Karpas-422 (cell line): ENCODE measurements around the gene ARF4. TPM values are rescaled to one million over a fixed set of nuclear protein-coding genes. Genes with fewer than 3 reads are reported as not detected.

Experiments
- DNase-seq: peaks from one replicate; pipeline ENCODE4 v3.0.0-alpha.2; 2015
- H2AFZ ChIP-seq: fragments of 200-600 bp; sonication (generic); 2 replicates; pipeline ENCODE4 v1.6.1; 2014; ENCODE audit warnings: antibody characterized with exemption, low read length, mixed read lengths
- H3K27ac ChIP-seq: fragments of 200-600 bp; sonication (generic); 2 replicates; pipeline ENCODE4 v1.5.1; 2014; ENCODE audit warnings: mild to moderate bottlenecking, low read length, moderate library complexity
- H3K27me3 ChIP-seq: fragments of 200-600 bp; sonication (generic); 2 replicates; pipeline ENCODE4 v1.6.1; 2014; ENCODE audit warnings: low read length, mixed read lengths
- H3K36me3 ChIP-seq: fragments of 200-600 bp; sonication (generic); 2 replicates; pipeline ENCODE4 v1.6.1; 2014; ENCODE audit warnings: low read length, mixed read lengths; ENCODE audit not compliant: insufficient read depth
- H3K4me1 ChIP-seq: fragments of 200-600 bp; sonication (generic); 2 replicates; pipeline ENCODE4 v1.6.1; 2014; ENCODE audit warnings: mild to moderate bottlenecking, low read length, mixed read lengths
- H3K4me2 ChIP-seq: fragments of 200-600 bp; sonication (generic); 2 replicates; pipeline ENCODE4 v1.6.1; 2014; ENCODE audit warnings: low read length, low read depth, mild to moderate bottlenecking; ENCODE audit not compliant: poor library complexity, severe bottlenecking
- H3K4me3 ChIP-seq: fragments of 200-600 bp; sonication (generic); 2 replicates; pipeline ENCODE4 v1.5.1; 2014; ENCODE audit warnings: mild to moderate bottlenecking, antibody characterized with exemption, low read length, mixed read lengths
- H3K79me2 ChIP-seq: fragments of 200-600 bp; sonication (generic); 2 replicates; pipeline ENCODE4 v1.6.1; 2014; ENCODE audit warnings: mild to moderate bottlenecking, low read length, mixed read lengths
- H3K9ac ChIP-seq: fragments of 200-600 bp; sonication (generic); 2 replicates; pipeline ENCODE4 v1.6.0; 2014; ENCODE audit warnings: low read length
- H3K9me2 ChIP-seq: fragments of 200-600 bp; sonication (generic), shearing (Covaris generic); replicated peaks from 2 replicates; pipeline ENCODE4 v1.6.0; 2014; ENCODE audit warnings: mild to moderate bottlenecking, low read length, moderate library complexity; ENCODE audit not compliant: insufficient read depth
- H3K9me3 ChIP-seq: fragments of 300-700, 200-600 bp; sonication (generic); 2 replicates; pipeline ENCODE4 v1.6.1; 2014; ENCODE audit warnings: low read length, mixed read lengths
- H4K20me1 ChIP-seq: fragments of 200-600 bp; sonication (generic); 2 replicates; pipeline ENCODE4 v1.6.1; 2014; ENCODE audit warnings: mild to moderate bottlenecking, antibody characterized with exemption, low read length, low read depth; ENCODE audit not compliant: insufficient read depth
- total RNA-seq: library from RNA; depleted of rRNA; stranded (reverse); fragments of >200 nt; shearing (Covaris generic); gene quantifications from 2 replicates; pipeline ENCODE4 v1.2.3, GENCODE V29; 2014; ENCODE audit warnings: low replicate concordance

Gene ARF4
- total RNA-seq, 1 experiment from 2014 or later: 69.7 TPM

DNA sequence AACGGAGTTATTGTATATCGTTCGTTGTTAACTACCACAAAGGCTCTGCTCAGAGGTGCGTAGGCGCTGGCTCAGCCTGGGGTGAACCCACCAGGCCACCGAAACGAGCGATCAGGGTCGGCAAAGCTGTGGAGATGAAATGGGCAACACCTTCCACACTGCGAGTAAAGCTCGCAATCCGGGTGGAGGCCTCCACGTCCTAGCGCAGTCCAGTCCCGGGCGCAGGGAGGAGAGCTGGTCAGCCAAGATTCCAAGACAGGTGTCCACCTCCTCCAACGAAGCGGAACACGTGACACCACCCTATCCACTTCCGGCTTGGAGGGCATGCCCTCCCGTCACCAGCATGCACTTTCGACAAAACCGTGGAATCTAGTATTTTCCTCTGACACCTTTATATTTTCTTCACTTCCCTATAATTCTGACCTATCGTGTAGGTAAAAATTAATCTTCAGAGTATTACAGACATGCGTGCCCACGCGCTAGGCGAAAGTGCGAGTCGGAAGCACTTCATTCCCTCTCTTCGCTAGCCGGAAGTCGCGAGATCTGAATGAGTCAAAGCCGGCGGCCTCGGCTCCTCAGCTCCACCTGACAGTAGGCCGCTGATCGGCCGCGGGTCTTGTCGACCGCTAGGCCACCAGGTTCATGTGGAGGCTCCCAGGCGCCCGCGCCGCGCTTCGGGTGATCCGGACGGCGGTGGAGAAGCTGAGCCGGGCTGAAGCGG lies 41.2 kb downstream of the ARF4 start, which contains the start of gene PDE12:
TSS of gene PDE12 (plus strand) at position 537 of the 721 bp plus-strand sequence. CDS start at position 643, 106 bp downstream.
- H3K36me3 ChIP-seq: peaks cover 17% of the 10 kb centered on the region
- peaks cover 60% of the 10 kb centered on the region for H3K79me2 ChIP-seq
- peak within 1 kb of the TSS; percentile 87 for H3K4me3 ChIP-seq
- no peaks in the 10 kb centered on the region for H3K27me3 ChIP-seq
- no peaks in the 10 kb centered on the region for H3K9me3 ChIP-seq
- DNase-seq: peak; percentile 94
- no peaks in the 10 kb centered on the region for H3K9me2 ChIP-seq
- peaks cover 15% of the 10 kb centered on the region; the same call in 1 of the 2 replicates for H4K20me1 ChIP-seq
- peak within 1 kb of the TSS; percentile 73 for H3K27ac ChIP-seq
- H3K4me1 ChIP-seq: peaks cover 36% of the 10 kb centered on the region
- peak within 1 kb of the TSS; percentile 97 for H3K4me2 ChIP-seq
- H2AFZ ChIP-seq: peak within 1 kb of the TSS; percentile 79
- peak within 1 kb of the TSS; percentile 92 for H3K9ac ChIP-seq

DNA sequence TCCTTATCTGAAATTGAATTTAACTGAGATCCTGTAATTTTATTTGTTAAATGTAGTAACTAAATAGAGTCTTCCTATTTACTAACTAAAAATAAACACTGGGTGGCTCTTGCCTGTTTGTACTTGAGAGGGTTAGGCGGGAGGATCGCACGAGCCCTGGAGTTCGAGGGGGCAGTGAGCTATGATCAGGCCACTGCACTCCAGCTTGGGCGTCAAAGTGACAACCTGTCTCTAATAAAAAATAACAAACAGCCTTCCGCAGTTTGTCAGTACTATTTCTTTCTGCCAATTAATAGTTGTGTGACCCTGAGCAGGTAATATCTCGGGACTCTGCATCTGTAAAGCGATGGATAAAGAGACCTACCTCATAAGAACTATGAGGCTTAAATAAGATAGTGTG lies 41.8 kb downstream of the ARF4 start:
- Histone ChIP-seq H3K9me2 (no peaks in the 10 kb centered on the region), H4K20me1 (peaks cover 15% of the 10 kb centered on the region; the same call in 1 of the 2 replicates), H3K79me2 (peaks cover 55% of the 10 kb centered on the region), H3K4me2 (peak overlapping the region; percentile 97), H3K9ac (peak overlapping the region; percentile 92), H3K27ac (peak overlapping the region; percentile 73), H3K4me1 (peaks cover 30% of the 10 kb centered on the region), H3K36me3 (peaks cover 12% of the 10 kb centered on the region), H3K4me3 (peak overlapping the region; percentile 87), H3K27me3 (no peaks in the 10 kb centered on the region), H3K9me3 (no peaks in the 10 kb centered on the region), H2AFZ (peak overlapping the region; percentile 79; the same call in 1 of the 2 replicates)
- peak; percentile 60 for DNase-seq

DNA sequence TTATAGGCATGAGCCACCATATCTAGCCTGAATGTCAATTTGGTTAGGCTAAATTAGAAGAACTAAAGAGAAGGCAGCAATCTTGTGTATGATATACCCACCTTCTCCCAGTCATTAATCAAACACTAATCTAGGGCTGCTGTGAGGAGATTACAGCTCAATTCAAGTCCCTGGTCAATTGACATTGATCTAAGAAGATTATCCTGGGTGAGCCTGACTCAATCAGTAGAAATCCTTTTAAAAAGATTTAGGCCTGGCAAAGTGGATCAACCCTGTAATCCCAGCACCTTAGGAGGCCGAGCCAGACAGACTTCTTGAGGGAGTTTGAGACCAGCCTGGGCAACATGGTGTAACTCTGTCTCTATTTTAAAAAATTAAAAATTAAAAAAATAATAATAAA lies 50.5 kb downstream of the ARF4 start:
- no peaks in the 10 kb centered on the region for H3K9me2 ChIP-seq
- no peaks in the 10 kb centered on the region for H4K20me1 ChIP-seq
- H2AFZ ChIP-seq: no peak overlapping the region
- peaks cover 17% of the 10 kb centered on the region for H3K4me1 ChIP-seq
- no peak overlapping the region for H3K4me2 ChIP-seq
- H3K27ac ChIP-seq: no peak overlapping the region
- no peaks in the 10 kb centered on the region for H3K27me3 ChIP-seq
- H3K4me3 ChIP-seq: no peak overlapping the region
- H3K9me3 ChIP-seq: no peaks in the 10 kb centered on the region
- no peaks in the 10 kb centered on the region for H3K36me3 ChIP-seq
- no peak overlapping the region for H3K9ac ChIP-seq
- no peak for DNase-seq
- no peaks in the 10 kb centered on the region for H3K79me2 ChIP-seq

DNA sequence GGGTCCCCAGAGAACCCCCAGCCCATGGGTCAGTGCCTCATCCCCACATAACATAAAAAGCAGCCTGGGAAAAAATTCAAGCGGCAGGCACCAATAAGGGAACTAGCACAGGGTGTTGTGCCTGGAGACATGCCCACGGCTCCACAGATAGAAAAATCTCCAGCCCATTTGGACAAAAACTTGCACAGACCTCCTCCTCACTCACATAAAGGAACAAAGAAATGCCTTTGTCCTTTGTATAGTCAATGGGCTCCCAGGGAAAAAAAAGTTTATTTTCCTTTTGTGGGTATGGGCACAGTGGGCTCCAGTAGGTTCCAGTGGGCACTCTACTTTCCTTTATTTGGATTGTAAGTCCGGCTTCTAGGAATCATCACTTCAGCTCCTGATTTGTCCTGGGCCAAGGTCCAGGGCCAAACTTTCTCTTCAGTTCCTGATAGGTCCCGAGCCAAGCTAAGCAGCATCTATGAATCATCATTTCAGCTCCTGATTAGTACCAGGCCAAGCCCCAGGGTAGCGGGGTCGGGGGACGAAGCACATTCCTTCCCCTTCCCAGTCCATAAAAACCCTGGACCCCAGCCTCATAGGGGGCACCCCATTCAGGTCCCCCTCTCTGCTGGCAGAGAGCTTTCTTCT lies 51.4 kb downstream of the ARF4 start:
- H3K9ac ChIP-seq: no peak overlapping the region
- H4K20me1 ChIP-seq: no peaks in the 10 kb centered on the region
- no peak overlapping the region for H2AFZ ChIP-seq
- no peaks in the 10 kb centered on the region for H3K36me3 ChIP-seq
- no peaks in the 10 kb centered on the region for H3K9me2 ChIP-seq
- no peak for DNase-seq
- no peaks in the 10 kb centered on the region for H3K79me2 ChIP-seq
- H3K9me3 ChIP-seq: no peaks in the 10 kb centered on the region
- H3K4me1 ChIP-seq: peaks cover 17% of the 10 kb centered on the region
- H3K4me3 ChIP-seq: no peak overlapping the region
- no peak overlapping the region for H3K4me2 ChIP-seq
- no peaks in the 10 kb centered on the region for H3K27me3 ChIP-seq
- no peak overlapping the region for H3K27ac ChIP-seq

DNA sequence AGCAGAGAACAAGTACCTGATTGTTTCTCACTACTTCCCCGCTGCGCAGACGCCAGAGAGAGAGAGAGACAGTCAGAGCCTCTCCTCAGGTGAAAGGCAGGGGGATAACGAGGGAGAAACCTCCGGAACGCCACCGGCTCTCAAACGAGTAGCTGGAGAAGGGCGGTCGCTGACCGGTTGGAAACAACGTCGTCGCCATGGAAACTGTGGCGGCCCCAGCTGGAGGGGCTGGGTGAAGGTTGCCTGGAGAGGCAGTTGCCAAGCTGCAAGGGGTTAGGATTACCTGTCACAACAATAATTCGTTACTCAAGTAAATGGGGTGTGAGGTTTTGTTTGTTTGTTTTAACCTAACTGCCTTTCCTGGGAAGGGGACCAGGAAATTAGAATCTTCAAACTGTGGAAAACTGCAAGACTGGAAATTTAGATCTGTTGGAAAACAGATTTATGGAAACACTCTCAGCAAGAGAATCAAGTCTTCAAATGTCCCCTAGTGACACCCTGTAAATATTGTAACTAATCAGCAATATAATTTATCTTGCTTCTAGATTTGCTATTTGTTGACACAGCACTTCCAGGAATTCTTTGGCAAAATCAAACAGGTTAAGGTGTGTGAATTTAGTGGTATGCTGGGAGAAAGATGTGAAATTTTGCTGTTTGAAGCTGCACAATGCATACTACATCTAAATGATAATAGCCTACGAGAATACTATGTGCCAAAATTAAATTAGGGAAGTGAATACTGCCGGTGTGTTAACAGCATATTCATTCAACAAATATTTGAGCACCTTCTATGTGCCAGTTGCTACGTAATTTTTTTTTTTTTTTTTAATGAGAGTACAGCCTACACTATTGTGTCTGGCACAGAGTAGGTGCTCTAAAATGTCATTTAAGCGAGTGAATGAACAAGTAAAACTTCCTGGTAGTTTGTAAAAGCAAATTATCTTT lies 52.7 kb downstream of the ARF4 start, which contains the start of gene DNAH12:
TSS of gene DNAH12 (minus strand) at position 164 of the 945 bp plus-strand sequence. CDS start 1,474 bp downstream, outside the sequence.
- Histone ChIP-seq H4K20me1 (no peaks in the 10 kb centered on the region), H3K27me3 (no peaks in the 10 kb centered on the region), H3K79me2 (no peaks in the 10 kb centered on the region), H3K9me3 (no peaks in the 10 kb centered on the region), H3K4me3 (no peak within 1 kb of the TSS), H3K9me2 (no peaks in the 10 kb centered on the region), H3K36me3 (no peaks in the 10 kb centered on the region), H3K4me1 (peaks cover 17% of the 10 kb centered on the region), H3K27ac (no peak within 1 kb of the TSS), H2AFZ (no peak within 1 kb of the TSS), H3K9ac (no peak within 1 kb of the TSS), H3K4me2 (peak within 1 kb of the TSS; percentile 2)
- peak; percentile 54 for DNase-seq

DNA sequence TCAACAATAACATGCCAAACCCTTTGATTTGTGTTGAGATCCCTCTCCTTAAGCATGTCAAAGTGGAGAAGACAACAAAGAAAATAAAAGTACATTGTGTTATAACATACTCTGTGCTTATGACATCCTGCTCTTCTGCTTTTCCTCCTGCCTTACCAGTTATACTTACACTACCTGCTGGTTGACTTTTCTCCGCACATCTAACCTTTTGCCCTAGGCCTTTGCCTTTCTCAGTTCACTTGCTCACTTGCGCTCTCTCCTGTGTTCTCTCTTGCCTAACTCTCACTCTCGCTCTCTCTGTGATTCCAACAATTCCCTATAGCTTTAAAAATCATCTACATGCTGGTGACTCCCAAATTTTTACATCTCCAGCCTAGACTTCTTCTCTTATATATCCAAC lies 58.7 kb downstream of the ARF4 start:
- no peaks in the 10 kb centered on the region for H3K36me3 ChIP-seq
- no peaks in the 10 kb centered on the region for H4K20me1 ChIP-seq
- H3K9me3 ChIP-seq: no peaks in the 10 kb centered on the region
- no peak overlapping the region for H2AFZ ChIP-seq
- no peaks in the 10 kb centered on the region for H3K79me2 ChIP-seq
- no peak overlapping the region for H3K27ac ChIP-seq
- no peaks in the 10 kb centered on the region for H3K27me3 ChIP-seq
- no peak overlapping the region for H3K4me3 ChIP-seq
- H3K4me1 ChIP-seq: no peaks in the 10 kb centered on the region
- DNase-seq: no peak
- H3K9me2 ChIP-seq: no peaks in the 10 kb centered on the region
- no peak overlapping the region for H3K4me2 ChIP-seq
- no peak overlapping the region for H3K9ac ChIP-seq

DNA sequence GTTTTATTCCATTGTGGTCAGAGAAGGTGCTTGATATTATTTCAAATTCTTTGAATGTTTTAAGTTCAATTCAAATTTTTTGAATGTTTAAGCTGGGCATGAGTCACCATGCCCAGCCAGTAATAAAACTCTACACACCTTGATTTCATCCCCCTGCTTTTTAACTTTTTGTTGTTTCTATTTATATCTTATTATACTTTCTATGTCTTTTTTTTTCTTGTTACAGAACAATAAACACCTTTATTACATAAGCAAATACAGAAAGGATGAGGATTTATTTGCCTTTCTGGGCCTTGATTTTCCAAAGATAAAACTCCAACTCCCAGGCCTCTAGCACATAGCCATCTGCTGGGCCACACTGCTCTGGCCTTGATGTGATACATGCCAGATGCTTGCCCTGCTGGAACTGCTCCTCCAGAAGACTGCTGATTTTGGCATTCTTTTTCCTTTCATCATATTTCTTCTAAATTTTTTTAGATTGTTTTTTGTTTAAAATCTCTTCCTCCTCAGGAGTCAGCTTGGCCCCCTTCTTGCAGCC lies 67.0 kb downstream of the ARF4 start:
- Histone ChIP-seq H3K79me2 (no peaks in the 10 kb centered on the region), H4K20me1 (no peaks in the 10 kb centered on the region), H3K4me1 (no peaks in the 10 kb centered on the region), H3K9me3 (no peaks in the 10 kb centered on the region), H2AFZ (no peak overlapping the region), H3K9me2 (no peaks in the 10 kb centered on the region), H3K27me3 (no peaks in the 10 kb centered on the region), H3K27ac (no peak overlapping the region), H3K36me3 (no peaks in the 10 kb centered on the region), H3K9ac (no peak overlapping the region), H3K4me2 (no peak overlapping the region), H3K4me3 (no peak overlapping the region)
- no peak for DNase-seq
